Measurements from ENCODE around the gene LCORL. TPM values are rescaled to one million over a fixed set of nuclear protein-coding genes. Genes with fewer than 3 reads are reported as not detected.
A peak's percentile ranks its signal among the peaks of the same experiment; 100 is the strongest.

Gene LCORL
- total RNA-seq, 3 donors from 2014 or later (not counting 1 experiment from before 2014, with no cell fraction given) = 19.9 to 28.4 (median 26.4) TPM

- Histone ChIP-seq H3K9me3 (ENCODE audit: control insufficient read depth, insufficient read depth, low read length) (no peaks in the 10 kb centered on the region), H3K36me3 (ENCODE audit: control insufficient read depth, insufficient read depth, low read length) (no peaks in the 10 kb centered on the region), H3K27me3 (ENCODE audit: control insufficient read depth, insufficient read depth, low read length) (no peaks in the 10 kb centered on the region), H3K4me3 (ENCODE audit: low read length) (no peak overlapping the region), H3K4me1 (ENCODE audit: control insufficient read depth, insufficient read depth, low read length) (peaks cover 10% of the 10 kb centered on the region), H3K27ac (ENCODE audit: low read length) (no peak overlapping the region)
- H3K27ac Mint-ChIP-seq = no peak overlapping the region
- H3K27me3 Mint-ChIP-seq (ENCODE audit: low read depth in 2 of 2) = no peaks in the 10 kb centered on the region
- 65% methylated on average over 2 of the region's 3 CpGs for WGBS (ENCODE audit: insufficient coverage)
- no peak overlapping the region for H3K4me3 Mint-ChIP-seq
- intact Hi-C loops (cut with micrococcal nuclease) = loop anchor here (5.0 kb wide), 1 partner anchor 47 kb away; no protein-coding TSS in a partner anchor
- H3K4me1 Mint-ChIP-seq = peaks cover 24 to 27% of the 10 kb centered on the region in 2 donors
- no peaks in the 10 kb centered on the region for H3K9me3 Mint-ChIP-seq
- DNase-seq (no peak), ATAC-seq (no peak)
- H3K36me3 Mint-ChIP-seq = no peaks in the 10 kb centered on the region
- no peak for TF ChIP-seq CTCF (IDR thresholded peaks at IDR 0.05)
Measured at GRCh38 chr4:17814140-17814539, 207.4 kb downstream of the LCORL start.

GRCh38 chr4:17812801-17813200, 208.8 kb downstream of the LCORL start:
- intact Hi-C loops (cut with micrococcal nuclease) = loop anchor here (5.0 kb wide), 1 partner anchor 46 kb away; no protein-coding TSS in a partner anchor
- 85% methylated on average over 3 of the region's 3 CpGs for WGBS (ENCODE audit: insufficient coverage)
- Mint-ChIP-seq H3K36me3 (no peaks in the 10 kb centered on the region), H3K27ac (no peak overlapping the region), H3K4me3 (peak overlapping the region; percentile 29), H3K27me3 (ENCODE audit: low read depth in 2 of 2) (no peaks in the 10 kb centered on the region), H3K4me1 (peaks cover 37 to 39% of the 10 kb centered on the region in 2 donors), H3K9me3 (no peaks in the 10 kb centered on the region)
- Histone ChIP-seq H3K27me3 (ENCODE audit: control insufficient read depth, insufficient read depth, low read length) (no peaks in the 10 kb centered on the region), H3K4me1 (ENCODE audit: control insufficient read depth, insufficient read depth, low read length) (peaks cover 17% of the 10 kb centered on the region), H3K4me3 (ENCODE audit: low read length) (no peak overlapping the region), H3K36me3 (ENCODE audit: control insufficient read depth, insufficient read depth, low read length) (peaks cover 1% of the 10 kb centered on the region), H3K9me3 (ENCODE audit: control insufficient read depth, insufficient read depth, low read length) (no peaks in the 10 kb centered on the region), H3K27ac (ENCODE audit: low read length) (no peak overlapping the region)
- no peak for TF ChIP-seq CTCF (IDR thresholded peaks at IDR 0.05)
- DNase-seq = no peak
- no peak for ATAC-seq

GRCh38 chr4:17812125-17812524, 209.4 kb downstream of the LCORL start:
- 63% methylated on average over 1 of the region's 3 CpGs for WGBS (ENCODE audit: insufficient coverage)
- DNase-seq (no peak), ATAC-seq (no peak)
- no peak for TF ChIP-seq CTCF (IDR thresholded peaks at IDR 0.05)
- H3K9me3 Mint-ChIP-seq = no peaks in the 10 kb centered on the region
- Histone ChIP-seq H3K36me3 (ENCODE audit: control insufficient read depth, insufficient read depth, low read length) (peaks cover 3% of the 10 kb centered on the region), H3K27me3 (ENCODE audit: control insufficient read depth, insufficient read depth, low read length) (no peaks in the 10 kb centered on the region), H3K27ac (ENCODE audit: low read length) (no peak overlapping the region), H3K4me3 (ENCODE audit: low read length) (no peak overlapping the region), H3K4me1 (ENCODE audit: control insufficient read depth, insufficient read depth, low read length) (peaks cover 17% of the 10 kb centered on the region), H3K9me3 (ENCODE audit: control insufficient read depth, insufficient read depth, low read length) (no peaks in the 10 kb centered on the region)
- intact Hi-C loops (cut with micrococcal nuclease) = loop anchor here (5.0 kb wide), 1 partner anchor 45 kb away; no protein-coding TSS in a partner anchor
- peak overlapping the region; percentile 86 for H3K4me3 Mint-ChIP-seq
- H3K27ac Mint-ChIP-seq = peak overlapping the region in 1 of 2 donors; percentile 99
- H3K36me3 Mint-ChIP-seq = no peaks in the 10 kb centered on the region
- H3K27me3 Mint-ChIP-seq (ENCODE audit: low read depth in 2 of 2) = no peaks in the 10 kb centered on the region
- peaks cover 44 to 45% of the 10 kb centered on the region in 2 donors for H3K4me1 Mint-ChIP-seq

- Histone ChIP-seq H3K9me3 (ENCODE audit: control insufficient read depth, insufficient read depth, low read length) (no peaks in the 10 kb centered on the region), H3K4me1 (ENCODE audit: control insufficient read depth, insufficient read depth, low read length) (peaks cover 17% of the 10 kb centered on the region), H3K4me3 (ENCODE audit: low read length) (peak overlapping the region; percentile 99), H3K27me3 (ENCODE audit: control insufficient read depth, insufficient read depth, low read length) (no peaks in the 10 kb centered on the region), H3K27ac (ENCODE audit: low read length) (peak overlapping the region; percentile 99), H3K36me3 (ENCODE audit: control insufficient read depth, insufficient read depth, low read length) (peaks cover 3% of the 10 kb centered on the region)
- TF ChIP-seq CTCF (IDR thresholded peaks at IDR 0.05) = no peak
- ATAC-seq = peak; percentile 1 to 5 (median 1)
- intact Hi-C loops (cut with micrococcal nuclease) = loop anchor here (5.0 kb wide), 1 partner anchor 44 kb away; no protein-coding TSS in a partner anchor
- Mint-ChIP-seq H3K27ac (peak overlapping the region; percentile 99 to 100), H3K27me3 (ENCODE audit: low read depth in 2 of 2) (no peaks in the 10 kb centered on the region), H3K4me1 (peaks cover 54 to 55% of the 10 kb centered on the region in 2 donors), H3K4me3 (peak overlapping the region; percentile 94), H3K9me3 (no peaks in the 10 kb centered on the region), H3K36me3 (no peaks in the 10 kb centered on the region)
- DNase-seq = no peak
- under 1% methylated on average over 48 of the region's 48 CpGs for WGBS (ENCODE audit: insufficient coverage)
Measured at GRCh38 chr4:17811078-17811603, 210.4 kb downstream of the LCORL start.
